HepG2 (cell line): ENCODE measurements around the gene SLC35B2. TPM values are rescaled to one million over a fixed set of nuclear protein-coding genes. Genes with fewer than 3 reads are reported as not detected.

Experiments used
- ATF1 ChIP-seq: IDR thresholded peaks from 2 replicates; pipeline ENCODE4 v1.6.1; 2016; ENCODE audit warnings: mild to moderate bottlenecking, control low read depth
- KAT7 ChIP-seq: IDR thresholded peaks from 2 replicates; pipeline ENCODE4 v1.6.1; 2018; ENCODE audit warnings: borderline replicate concordance, missing compliant biosample characterization
- KLF12 ChIP-seq: sonication (generic); formaldehyde crosslinking; IDR thresholded peaks from 2 replicates; pipeline ENCODE4 v1.4.0; 2020; ENCODE audit warnings: missing genetic modification reagents, borderline replicate concordance
- NFE2 ChIP-seq: sonication (generic); formaldehyde crosslinking; IDR thresholded peaks from 2 replicates; pipeline ENCODE4 v1.4.0; 2020; ENCODE audit warnings: missing genetic modification reagents
- SAP130 ChIP-seq: IDR thresholded peaks from 2 replicates; pipeline ENCODE4 v1.6.1; 2016; ENCODE audit warnings: low read depth
- TBX2 ChIP-seq: sonication (generic); formaldehyde crosslinking; IDR thresholded peaks from 2 replicates; pipeline ENCODE4 v1.5.0; 2020; ENCODE audit warnings: missing genetic modification reagents, mild to moderate bottlenecking, borderline replicate concordance
- ZFP90 ChIP-seq: sonication (generic); formaldehyde crosslinking; IDR thresholded peaks from 2 replicates; pipeline ENCODE4 v1.8.0; 2022; ENCODE audit warnings: missing genetic modification reagents, mild to moderate bottlenecking, inconsistent platforms, borderline replicate concordance
- ZGPAT ChIP-seq: IDR thresholded peaks from 2 replicates; pipeline ENCODE4 v1.6.1; 2016; ENCODE audit warnings: mild to moderate bottlenecking
- ZNF432 ChIP-seq: sonication (generic); formaldehyde crosslinking; IDR thresholded peaks from 2 replicates; pipeline ENCODE4 v1.5.0; 2020; ENCODE audit warnings: missing genetic modification reagents, mild to moderate bottlenecking, borderline replicate concordance
- ZNF749 ChIP-seq: sonication (generic); formaldehyde crosslinking; IDR thresholded peaks from 2 replicates; pipeline ENCODE4 v1.8.0; 2022; ENCODE audit warnings: mild to moderate bottlenecking, missing genetic modification reagents, moderate library complexity, borderline replicate concordance
- ZNF768 ChIP-seq: sonication (generic); formaldehyde crosslinking; IDR thresholded peaks from 2 replicates; pipeline ENCODE4 v1.4.0; 2020; ENCODE audit warnings: missing genetic modification reagents
- ZNF777 ChIP-seq: sonication (generic); formaldehyde crosslinking; IDR thresholded peaks from 2 replicates; pipeline ENCODE4 v1.4.0; 2020; ENCODE audit warnings: missing genetic modification reagents
- ZNF878 ChIP-seq: sonication (generic); formaldehyde crosslinking; IDR thresholded peaks from 2 replicates; pipeline ENCODE4 v1.8.1; 2023; ENCODE audit warnings: mild to moderate bottlenecking, missing genetic modification reagents, moderate library complexity
- polyA plus RNA-seq, 8 experiments: library from polyadenylated mRNA; depleted of rRNA in 3 of 8; stranded (reverse) in 7 of 8; unstranded in 1 of 8; fragments of >200 nt; fragmentation: Illumina TruSeq in 4 of 8; extraction: Trizol in 4 of 8; gene quantifications; 2 replicates each; pipeline versions ENCODE4 v1.2.1 to v1.2.3, GENCODE V29; 2011 to 2016; ENCODE audit warnings: low read depth in 4 of 8, missing spikeins in 1 of 8, mixed read lengths in 1 of 8; ENCODE audit not compliant: insufficient read depth in 1 of 8
- total RNA-seq, 5 experiments: library from RNA; depleted of rRNA; stranded (reverse); fragments of >200 nt; fragmentation: Illumina TruSeq; extraction: Trizol; gene quantifications; 2 replicates each; pipeline ENCODE4 v1.2.3, GENCODE V29; 2016; ENCODE audit warnings: low read depth in 1 of 5
- TF ChIP-seq, protein P1 (sequence below): sonication (generic); formaldehyde crosslinking; IDR thresholded peaks from 2 replicates; pipeline ENCODE4 v1.5.0; 2020; ENCODE audit warnings: missing genetic modification reagents, mild to moderate bottlenecking, borderline replicate concordance
- TF ChIP-seq, protein P2 (sequence below): sonication (generic); formaldehyde crosslinking; IDR thresholded peaks from 2 replicates; pipeline ENCODE4 v1.4.0; 2020; ENCODE audit warnings: mild to moderate bottlenecking, missing genetic modification reagents
- TF ChIP-seq, protein P3 (sequence below): sonication (generic); formaldehyde crosslinking; IDR thresholded peaks from 2 replicates; pipeline ENCODE4 v1.4.0; 2020; ENCODE audit warnings: mild to moderate bottlenecking, missing genetic modification reagents
- TF ChIP-seq, protein P4 (sequence below): fragments of 450-650 bp; IDR thresholded peaks from 2 replicates; pipeline ENCODE4 v1.6.1; 2016
- TF ChIP-seq, protein P5 (sequence below): sonication (generic); formaldehyde crosslinking; IDR thresholded peaks from 2 replicates; pipeline ENCODE4 v1.8.1; 2022; ENCODE audit warnings: low read depth, mild to moderate bottlenecking, missing genetic modification reagents

The SLC35B2 gene
- total and polyA plus RNA-seq, 2 of the 13 experiments (the other 11 are each of a cell fraction or from before 2014, with no cell fraction given) = 61.1 to 148 TPM

DNA sequence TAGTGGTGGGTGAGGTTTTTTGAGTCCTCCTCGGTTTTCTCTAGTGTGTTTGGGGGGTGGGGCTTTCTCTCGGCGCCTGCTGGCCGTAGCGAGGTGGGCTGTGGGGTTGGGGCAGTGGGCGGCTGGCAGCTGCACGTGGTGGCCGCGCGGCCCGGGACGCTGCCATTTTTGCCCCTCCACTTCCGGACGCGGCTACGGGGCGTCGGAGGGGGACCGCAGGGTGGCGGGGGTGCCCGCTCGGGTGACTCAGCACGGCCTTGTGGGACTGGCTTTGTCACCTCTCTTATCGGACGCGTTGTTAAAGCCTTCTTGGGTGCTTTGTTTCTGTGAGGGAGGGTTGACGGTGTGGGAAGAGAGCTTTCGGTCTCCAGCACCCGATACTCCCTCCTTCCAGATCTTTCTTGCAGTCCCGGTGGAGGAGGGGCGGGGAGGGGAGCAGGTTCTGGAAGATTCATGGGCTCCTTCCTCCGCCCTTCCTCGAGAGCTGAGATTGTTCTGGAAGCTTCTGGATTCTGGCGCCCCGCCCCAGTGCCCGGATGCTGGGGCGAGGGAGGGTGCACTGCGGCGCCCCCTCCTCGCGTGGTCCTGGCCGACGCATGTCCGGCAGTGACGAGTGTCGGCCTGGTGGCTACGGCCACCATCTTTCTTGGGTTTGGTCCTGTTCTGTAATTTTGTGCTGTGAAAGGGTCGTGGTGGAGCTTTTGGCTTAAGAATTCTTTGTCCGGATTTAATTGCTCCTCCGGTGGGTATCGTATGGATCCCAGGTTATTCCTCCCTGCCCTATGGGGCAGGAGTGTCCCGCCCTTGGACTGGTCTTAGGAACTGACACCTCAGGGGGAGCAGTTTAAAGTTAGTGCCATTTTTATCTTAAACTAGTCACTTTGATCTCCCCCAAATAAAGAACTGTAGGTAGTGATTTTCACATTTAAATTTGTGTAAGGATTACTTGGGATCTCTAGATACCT, 9.7 kb downstream of the SLC35B2 start (continued):
- TF ChIP-seq, protein P1, sequence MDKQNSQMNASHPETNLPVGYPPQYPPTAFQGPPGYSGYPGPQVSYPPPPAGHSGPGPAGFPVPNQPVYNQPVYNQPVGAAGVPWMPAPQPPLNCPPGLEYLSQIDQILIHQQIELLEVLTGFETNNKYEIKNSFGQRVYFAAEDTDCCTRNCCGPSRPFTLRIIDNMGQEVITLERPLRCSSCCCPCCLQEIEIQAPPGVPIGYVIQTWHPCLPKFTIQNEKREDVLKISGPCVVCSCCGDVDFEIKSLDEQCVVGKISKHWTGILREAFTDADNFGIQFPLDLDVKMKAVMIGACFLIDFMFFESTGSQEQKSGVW (CRISPR knock-in tag) = 0 out of 2 replicates have a peak, but pooled peaks have one; percentile 5
- TF ChIP-seq ATF1 (no peak), ZNF749 (CRISPR knock-in tag) (peak; percentile 61; the same call in 1 of the 2 replicates), ZFP90 (CRISPR knock-in tag) (no peak; the same call in 1 of the 2 replicates), ZGPAT (CRISPR knock-in tag) (peak; percentile 45; the same call in 1 of the 2 replicates), SAP130 (CRISPR knock-in tag) (peak; percentile 79), ZNF432 (no peak), TBX2 (CRISPR knock-in tag) (peak; percentile 37; the same call in 1 of the 2 replicates), ZNF768 (0 out of 2 replicates have a peak, but pooled peaks have one; percentile 34), ZNF777 (CRISPR knock-in tag) (no peak; the same call in 1 of the 2 replicates), KLF12 (peak; percentile 23; the same call in 1 of the 2 replicates), NFE2 (peak; percentile 77; the same call in 1 of the 2 replicates), KAT7 (CRISPR knock-in tag) (peak; percentile 86; the same call in 1 of the 2 replicates), ZNF878 (CRISPR knock-in tag) (peak; percentile 25; the same call in 1 of the 2 replicates)
- TF ChIP-seq, protein P2, sequence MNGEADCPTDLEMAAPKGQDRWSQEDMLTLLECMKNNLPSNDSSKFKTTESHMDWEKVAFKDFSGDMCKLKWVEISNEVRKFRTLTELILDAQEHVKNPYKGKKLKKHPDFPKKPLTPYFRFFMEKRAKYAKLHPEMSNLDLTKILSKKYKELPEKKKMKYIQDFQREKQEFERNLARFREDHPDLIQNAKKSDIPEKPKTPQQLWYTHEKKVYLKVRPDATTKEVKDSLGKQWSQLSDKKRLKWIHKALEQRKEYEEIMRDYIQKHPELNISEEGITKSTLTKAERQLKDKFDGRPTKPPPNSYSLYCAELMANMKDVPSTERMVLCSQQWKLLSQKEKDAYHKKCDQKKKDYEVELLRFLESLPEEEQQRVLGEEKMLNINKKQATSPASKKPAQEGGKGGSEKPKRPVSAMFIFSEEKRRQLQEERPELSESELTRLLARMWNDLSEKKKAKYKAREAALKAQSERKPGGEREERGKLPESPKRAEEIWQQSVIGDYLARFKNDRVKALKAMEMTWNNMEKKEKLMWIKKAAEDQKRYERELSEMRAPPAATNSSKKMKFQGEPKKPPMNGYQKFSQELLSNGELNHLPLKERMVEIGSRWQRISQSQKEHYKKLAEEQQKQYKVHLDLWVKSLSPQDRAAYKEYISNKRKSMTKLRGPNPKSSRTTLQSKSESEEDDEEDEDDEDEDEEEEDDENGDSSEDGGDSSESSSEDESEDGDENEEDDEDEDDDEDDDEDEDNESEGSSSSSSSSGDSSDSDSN (CRISPR knock-in tag) = peak; percentile 63
- TF ChIP-seq, protein P3, sequence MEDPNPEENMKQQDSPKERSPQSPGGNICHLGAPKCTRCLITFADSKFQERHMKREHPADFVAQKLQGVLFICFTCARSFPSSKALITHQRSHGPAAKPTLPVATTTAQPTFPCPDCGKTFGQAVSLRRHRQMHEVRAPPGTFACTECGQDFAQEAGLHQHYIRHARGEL (CRISPR knock-in tag) = peak; percentile 77; the same call in 1 of the 2 replicates
- TF ChIP-seq, protein P4, sequence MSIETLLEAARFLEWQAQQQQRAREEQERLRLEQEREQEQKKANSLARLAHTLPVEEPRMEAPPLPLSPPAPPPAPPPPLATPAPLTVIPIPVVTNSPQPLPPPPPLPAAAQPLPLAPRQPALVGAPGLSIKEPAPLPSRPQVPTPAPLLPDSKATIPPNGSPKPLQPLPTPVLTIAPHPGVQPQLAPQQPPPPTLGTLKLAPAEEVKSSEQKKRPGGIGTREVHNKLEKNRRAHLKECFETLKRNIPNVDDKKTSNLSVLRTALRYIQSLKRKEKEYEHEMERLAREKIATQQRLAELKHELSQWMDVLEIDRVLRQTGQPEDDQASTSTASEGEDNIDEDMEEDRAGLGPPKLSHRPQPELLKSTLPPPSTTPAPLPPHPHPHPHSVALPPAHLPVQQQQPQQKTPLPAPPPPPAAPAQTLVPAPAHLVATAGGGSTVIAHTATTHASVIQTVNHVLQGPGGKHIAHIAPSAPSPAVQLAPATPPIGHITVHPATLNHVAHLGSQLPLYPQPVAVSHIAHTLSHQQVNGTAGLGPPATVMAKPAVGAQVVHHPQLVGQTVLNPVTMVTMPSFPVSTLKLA = peak; percentile 62; the same call in 1 of the 2 replicates
- TF ChIP-seq, protein P5, sequence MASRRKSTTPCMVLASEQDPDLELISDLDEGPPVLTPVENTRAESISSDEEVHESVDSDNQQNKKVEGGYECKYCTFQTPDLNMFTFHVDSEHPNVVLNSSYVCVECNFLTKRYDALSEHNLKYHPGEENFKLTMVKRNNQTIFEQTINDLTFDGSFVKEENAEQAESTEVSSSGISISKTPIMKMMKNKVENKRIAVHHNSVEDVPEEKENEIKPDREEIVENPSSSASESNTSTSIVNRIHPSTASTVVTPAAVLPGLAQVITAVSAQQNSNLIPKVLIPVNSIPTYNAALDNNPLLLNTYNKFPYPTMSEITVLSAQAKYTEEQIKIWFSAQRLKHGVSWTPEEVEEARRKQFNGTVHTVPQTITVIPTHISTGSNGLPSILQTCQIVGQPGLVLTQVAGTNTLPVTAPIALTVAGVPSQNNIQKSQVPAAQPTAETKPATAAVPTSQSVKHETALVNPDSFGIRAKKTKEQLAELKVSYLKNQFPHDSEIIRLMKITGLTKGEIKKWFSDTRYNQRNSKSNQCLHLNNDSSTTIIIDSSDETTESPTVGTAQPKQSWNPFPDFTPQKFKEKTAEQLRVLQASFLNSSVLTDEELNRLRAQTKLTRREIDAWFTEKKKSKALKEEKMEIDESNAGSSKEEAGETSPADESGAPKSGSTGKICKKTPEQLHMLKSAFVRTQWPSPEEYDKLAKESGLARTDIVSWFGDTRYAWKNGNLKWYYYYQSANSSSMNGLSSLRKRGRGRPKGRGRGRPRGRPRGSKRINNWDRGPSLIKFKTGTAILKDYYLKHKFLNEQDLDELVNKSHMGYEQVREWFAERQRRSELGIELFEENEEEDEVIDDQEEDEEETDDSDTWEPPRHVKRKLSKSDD = peak; percentile 53; the same call in 1 of the 2 replicates
